H1 (cell line): ENCODE data around the gene OR13G1. TPM values are rescaled to one million over a fixed set of nuclear protein-coding genes. Genes with fewer than 3 reads are reported as not detected.

Experiments
- CTCF ChIA-PET: fragments of 300-600 bp; sonication (Branson Sonifier 250); formaldehyde crosslinking; loops from one replicate; lab custom pipeline; 2021; ENCODE audit not compliant: partially characterized antibody; lab: Charles Lee
- POLR2A ChIA-PET: fragments of 300-600 bp; sonication (Branson Sonifier 250); formaldehyde crosslinking; loops from one replicate; lab custom pipeline; 2021; ENCODE audit warnings: inconsistent platforms; ENCODE audit not compliant: partially characterized antibody; lab: Charles Lee
- DNase-seq, 2 experiments: peaks; one replicate each; pipeline versions ENCODE4 v3.0.0 to v3.0.0-alpha.2; 2010 to 2022; ENCODE audit warnings: low spot score in 2 of 2, low read depth in 1 of 2, mixed read lengths in 1 of 2
- FAIRE-seq: peaks from 2 replicates; lab custom pipeline; 2011; peaks lifted over from hg19 to GRCh38; lab: Jason Lieb, UNC
- H2AFZ ChIP-seq: 2 replicates; pipeline ENCODE4 v1.8.1; 2012; ENCODE audit warnings: low read length, inconsistent platforms
- H2AK5ac ChIP-seq: 2 replicates; pipeline ENCODE4 v1.6.1; 2013; ENCODE audit warnings: low read depth, low read length
- H2BK120ac ChIP-seq: replicated peaks from 2 replicates; pipeline ENCODE3; 2013; ENCODE audit warnings: low read depth, low read length, inconsistent platforms
- H2BK12ac ChIP-seq: 2 replicates; pipeline ENCODE4 v1.6.1; 2013; ENCODE audit warnings: low read depth, low read length
- H2BK15ac ChIP-seq: 2 replicates; pipeline ENCODE4 v1.6.1; 2013; ENCODE audit warnings: low read length
- H2BK20ac ChIP-seq: 2 replicates; pipeline ENCODE4 v1.6.1; 2013; ENCODE audit warnings: low read length
- H2BK5ac ChIP-seq: 2 replicates; pipeline ENCODE4 v1.6.1; 2013; ENCODE audit warnings: low read depth, low read length
- H3K14ac ChIP-seq: 2 replicates; pipeline ENCODE4 v1.6.1; 2013; ENCODE audit warnings: inconsistent platforms; ENCODE audit not compliant: insufficient read length
- H3K18ac ChIP-seq: 2 replicates; pipeline ENCODE4 v1.6.1; 2013; ENCODE audit warnings: low read length; ENCODE audit errors: extremely low read depth
- H3K23ac ChIP-seq: 2 replicates; pipeline ENCODE4 v1.6.1; 2013; ENCODE audit warnings: inconsistent platforms; ENCODE audit not compliant: insufficient read length
- H3K23me2 ChIP-seq: 2 replicates; pipeline ENCODE4 v1.6.1; 2013; ENCODE audit warnings: low read depth, low read length
- H3K27ac ChIP-seq: 2 replicates; pipeline ENCODE4 v1.6.1; 2011; ENCODE audit warnings: low read depth, low read length, inconsistent platforms
- H3K27me3 ChIP-seq, 4 experiments: replicated peaks in 1 of 4; 1 replicate in 1 of 4; 2 replicates in 3 of 4; pipeline versions ENCODE4 v1.6.1 to v1.8.1; 2011 to 2013; ENCODE audit warnings: low read length in 3 of 4, mild to moderate bottlenecking in 3 of 4, inconsistent platforms in 2 of 4, mixed read lengths in 2 of 4, moderate library complexity in 1 of 4; ENCODE audit not compliant: control insufficient read depth in 3 of 4, insufficient read depth in 3 of 4; ENCODE audit errors: extremely low read depth in 1 of 4
- H3K36me3 ChIP-seq, 4 experiments: 2 replicates each; pipeline versions ENCODE4 v1.6.1 to v1.8.1; 2011 to 2013; ENCODE audit warnings: mild to moderate bottlenecking in 4 of 4, low read length in 3 of 4, moderate library complexity in 2 of 4, control low read depth in 1 of 4, inconsistent platforms in 1 of 4; ENCODE audit not compliant: insufficient read depth in 4 of 4, control insufficient read depth in 2 of 4
- H3K4ac ChIP-seq: replicated peaks from 2 replicates; pipeline ENCODE3; 2013; ENCODE audit warnings: low read length, low read depth, mixed read lengths, inconsistent platforms; ENCODE audit not compliant: insufficient read length
- H3K4me1 ChIP-seq, 4 experiments: replicated peaks in 1 of 4; 1 replicate in 1 of 4; 2 replicates in 3 of 4; pipeline versions ENCODE4 v1.6.1 to v1.8.1; 2011 to 2013; ENCODE audit warnings: low read length in 3 of 4, inconsistent platforms in 2 of 4, mixed read lengths in 1 of 4; ENCODE audit not compliant: insufficient read depth in 4 of 4, control insufficient read depth in 3 of 4
- H3K4me2 ChIP-seq, 2 experiments: 2 replicates each; pipeline versions ENCODE4 v1.6.1 to v1.8.1; 2011 to 2013; ENCODE audit warnings: low read depth in 2 of 2, low read length in 2 of 2, control low read depth in 1 of 2, inconsistent platforms in 1 of 2, mild to moderate bottlenecking in 1 of 2; ENCODE audit not compliant: insufficient read depth in 1 of 2
- H3K4me3 ChIP-seq, 4 experiments: fragments of 200-600, 300-600 bp in 1 of 4; sonication (generic), shearing (Covaris generic), sonication (Bioruptor Twin) in 1 of 4; 2 replicates each; pipeline versions ENCODE4 v1.5.1 to v1.8.1; 2011 to 2016; ENCODE audit warnings: low read length in 4 of 4, low read depth in 3 of 4, control low read depth in 2 of 4, inconsistent platforms in 2 of 4, mild to moderate bottlenecking in 2 of 4, mixed read lengths in 1 of 4, moderate library complexity in 1 of 4; ENCODE audit not compliant: insufficient read depth in 2 of 4; ENCODE audit errors: extremely low read depth in 1 of 4
- H3K56ac ChIP-seq: replicated peaks from 2 replicates; pipeline ENCODE3; 2013; ENCODE audit warnings: low read depth, mild to moderate bottlenecking, mixed read lengths, low read length, inconsistent platforms; ENCODE audit not compliant: insufficient read length
- H3K79me1 ChIP-seq: 2 replicates; pipeline ENCODE4 v1.6.1; 2013; ENCODE audit warnings: low read depth, low read length, control low read depth
- H3K79me2 ChIP-seq, 2 experiments: 2 replicates each; pipeline versions ENCODE4 v1.6.1 to v1.8.1; 2012 to 2013; ENCODE audit warnings: low read length in 2 of 2, mild to moderate bottlenecking in 2 of 2, inconsistent platforms in 1 of 2; ENCODE audit not compliant: insufficient read depth in 2 of 2, control insufficient read depth in 1 of 2
- H3K9ac ChIP-seq, 4 experiments: replicated peaks in 1 of 4; 1 replicate in 1 of 4; 2 replicates in 3 of 4; pipeline versions ENCODE4 v1.6.1 to v1.8.1; 2011 to 2013; ENCODE audit warnings: low read depth in 3 of 4, low read length in 3 of 4, control low read depth in 2 of 4, mild to moderate bottlenecking in 2 of 4, moderate library complexity in 2 of 4, inconsistent platforms in 1 of 4; ENCODE audit errors: extremely low read depth in 1 of 4
- H3K9me3 ChIP-seq, 2 experiments: 2 replicates each; pipeline versions ENCODE4 v1.6.1 to v1.8.1; 2012 to 2013; ENCODE audit warnings: mild to moderate bottlenecking in 2 of 2, moderate library complexity in 2 of 2, control low read depth in 1 of 2, inconsistent platforms in 1 of 2, low read depth in 1 of 2, low read length in 1 of 2, mixed read lengths in 1 of 2; ENCODE audit not compliant: insufficient read depth in 2 of 2
- H4K20me1 ChIP-seq, 2 experiments: replicated peaks in 1 of 2; 2 replicates each; pipeline versions ENCODE3 to v1.8.1; 2011 to 2013; ENCODE audit warnings: inconsistent platforms in 2 of 2, low read length in 2 of 2, mild to moderate bottlenecking in 1 of 2; ENCODE audit not compliant: insufficient read depth in 2 of 2, control insufficient read depth in 1 of 2
- H4K5ac ChIP-seq: 2 replicates; pipeline ENCODE4 v1.6.1; 2013; ENCODE audit warnings: low read length, low read depth, mixed read lengths, inconsistent platforms; ENCODE audit not compliant: insufficient read length
- H4K8ac ChIP-seq: 2 replicates; pipeline ENCODE4 v1.8.0; 2013; ENCODE audit warnings: mild to moderate bottlenecking, moderate library complexity, low read length, inconsistent platforms; ENCODE audit not compliant: insufficient read depth; ENCODE audit errors: extremely low read depth
- H4K91ac ChIP-seq: replicated peaks from 2 replicates; pipeline ENCODE3; 2013; ENCODE audit warnings: low read length, mixed read lengths, inconsistent platforms; ENCODE audit not compliant: insufficient read length
- BCL11A ChIP-seq, 2 experiments: IDR thresholded peaks; one replicate each; pipeline ENCODE4 v1.6.1; 2011; ENCODE audit warnings: low read depth in 2 of 2, low read length in 2 of 2, mild to moderate bottlenecking in 2 of 2
- BRCA1 ChIP-seq: IDR thresholded peaks from 2 replicates; pipeline ENCODE4 v1.6.1; 2012; ENCODE audit warnings: low read depth, low read length, improper control_type of control experiment
- GABPA ChIP-seq: IDR thresholded peaks from 2 replicates; pipeline ENCODE4 v1.6.1; 2011; ENCODE audit warnings: mild to moderate bottlenecking, low read length, moderate library complexity, borderline replicate concordance; ENCODE audit not compliant: insufficient read depth
- GTF2F1 ChIP-seq: IDR thresholded peaks from 2 replicates; pipeline ENCODE4 v1.6.1; 2012; ENCODE audit warnings: low read depth, low read length, improper control_type of control experiment, borderline replicate concordance
- KDM4A ChIP-seq: IDR thresholded peaks from one replicate; pipeline ENCODE4 v1.7.1; 2012; ENCODE audit warnings: low read depth, mild to moderate bottlenecking, moderate library complexity, low read length, inconsistent platforms; ENCODE audit not compliant: severe bottlenecking
- RBBP5 ChIP-seq: IDR thresholded peaks from 2 replicates; pipeline ENCODE4 v1.7.1; 2012; ENCODE audit warnings: low read depth, mild to moderate bottlenecking, inconsistent platforms, low read length, moderate library complexity, borderline replicate concordance
- SIN3A ChIP-seq, 2 experiments: IDR thresholded peaks in 1 of 2; conservative IDR thresholded peaks in 1 of 2; 2 replicates each; pipeline ENCODE4 v1.6.1; 2011 to 2012; ENCODE audit warnings: low read length in 2 of 2, improper control_type of control experiment in 1 of 2, low read depth in 1 of 2, mild to moderate bottlenecking in 1 of 2
- SIX5 ChIP-seq: IDR thresholded peaks from 2 replicates; pipeline ENCODE4 v1.6.1; 2011; ENCODE audit warnings: mild to moderate bottlenecking, low read depth, low read length
- TAF1 ChIP-seq: IDR thresholded peaks from 2 replicates; pipeline ENCODE4 v1.6.1; 2011; ENCODE audit warnings: mild to moderate bottlenecking, low read depth, low read length
- TEAD4 ChIP-seq: IDR thresholded peaks from 2 replicates; pipeline ENCODE4 v1.6.1; 2012; ENCODE audit warnings: low read depth, low read length, inconsistent platforms, mixed read lengths
- WGBS, 2 experiments: shearing (Covaris generic) in 1 of 2; methylation state at CpG; one replicate each; pipeline versions ENCODE4 v1.1.6 to v1.1.7; 2013 to 2015; ENCODE audit warnings: low lambda C conversion rate in 2 of 2, mixed read lengths in 2 of 2, inconsistent platforms in 1 of 2, low coverage in 1 of 2, missing lambda C conversion rate in 1 of 2; ENCODE audit not compliant: insufficient replicate concordance in 2 of 2, insufficient coverage in 1 of 2, insufficient read length in 1 of 2; ENCODE audit errors: extremely low coverage in 1 of 2, missing lambda C conversion rate in 1 of 2; 5-methylcytosine and 5-hydroxymethylcytosine counted together
- long read RNA-seq, 2 experiments: library from RNA in 1 of 2; library from capped mRNA in 1 of 2; stranded (forward); transcript quantifications; one replicate each; pipeline ENCODE4 v2.0.0, GENCODE V29; 2021; ENCODE audit warnings: inconsistent platforms in 1 of 2
- polyA minus RNA-seq, 3 experiments: library from RNA; depleted of rRNA, polyadenylated mRNA; stranded (reverse); fragments of >200 nt; gene quantifications; 1 replicate in 2 of 3; 2 replicates in 1 of 3; pipeline ENCODE4 v1.2.3, GENCODE V29; 2011
- polyA plus RNA-seq, 7 experiments: library from polyadenylated mRNA; depleted of rRNA in 3 of 7; stranded (reverse) in 5 of 7; unstranded in 2 of 7; fragments of >200 nt in 5 of 7; fragments of 200-250 nt in 2 of 7; gene quantifications; 1 replicate in 5 of 7; 2 replicates in 1 of 7; 4 replicates in 1 of 7; pipeline versions ENCODE4 v1.2.1 to v1.2.3, GENCODE V29; 2011 to 2013; ENCODE audit warnings: missing spikeins in 2 of 7, mixed read lengths in 2 of 7
- total RNA-seq: library from RNA; stranded (reverse); fragmentation: NEBNext Ultra II Directional; extraction: Animal tissue kit (Norgen Biotek cat#: 25700); gene quantifications from 2 replicates; pipeline ENCODE4 v1.2.1, GENCODE V29; 2021

OR13G1 gene
- total RNA-seq (not detected in 2 replicates), polyA plus RNA-seq (2011; rRNA removed) (not detected in 2 replicates), polyA minus RNA-seq (2011; rRNA and poly(A)+ RNA removed) (not detected in 2 replicates)
- not detected for polyA plus RNA-seq (2011; cell fraction: cytosol; rRNA removed)
- not detected for polyA plus RNA-seq (2011; cell fraction: nucleus; rRNA removed)
- not detected in 4 replicates for polyA plus RNA-seq (2012, experiment 1 of 2)
- polyA plus RNA-seq (2012, experiment 2 of 2), result not detected
- not detected for polyA plus RNA-seq (2013, experiment 1 of 2)
- polyA plus RNA-seq (2013, experiment 2 of 2), result not detected
- polyA minus RNA-seq (2011; cell fraction: cytosol; rRNA and poly(A)+ RNA removed), result not detected
- not detected for polyA minus RNA-seq (2011; cell fraction: nucleus; rRNA and poly(A)+ RNA removed)
- long read RNA-seq, experiment 1, result 0 reads
- long read RNA-seq, experiment 2, result 0 reads

- no peak within 1 kb of the TSS for H3K14ac ChIP-seq
- H3K9me3 ChIP-seq, result peaks cover 7 to 15% of the 10 kb centered on the region in 2 experiments; a peak in 2 of 4 replicates
- no peak within 1 kb of the TSS for H3K27ac ChIP-seq
- H3K27me3 ChIP-seq, result no peaks in the 10 kb centered on the region
- H3K9ac ChIP-seq, result no peak within 1 kb of the TSS
- DNase-seq (no peak), FAIRE-seq (no peak)
- H3K23me2 ChIP-seq, result no peaks in the 10 kb centered on the region
- no peak within 1 kb of the TSS for H2BK20ac ChIP-seq
- H3K4me3 ChIP-seq, result no peak within 1 kb of the TSS
- H2AK5ac ChIP-seq, result no peak within 1 kb of the TSS
- TF ChIP-seq GABPA (no peak), SIX5 (no peak), RBBP5 (no peak), TEAD4 (no peak), TAF1 (no peak), SIN3A (conservative IDR thresholded peaks at IDR 0.05 in 1 of 2, IDR thresholded peaks at IDR 0.05 in 1 of 2; ENCODE audit: low read depth in 1 of 2, low read length in 2 of 2) (no peak), BRCA1 (no peak), BCL11A (IDR thresholded peaks at IDR 0.05; ENCODE audit: low read depth in 2 of 2, low read length in 2 of 2) (no peak), KDM4A (no peak), GTF2F1 (no peak)
- no peaks in the 10 kb centered on the region for H3K36me3 ChIP-seq
- no peaks in the 10 kb centered on the region for H4K20me1 ChIP-seq
- no peak within 1 kb of the TSS for H2BK120ac ChIP-seq
- no peak within 1 kb of the TSS for H3K4ac ChIP-seq
- no peak within 1 kb of the TSS for H2BK12ac ChIP-seq
- H3K23ac ChIP-seq, result no peak within 1 kb of the TSS
- H4K8ac ChIP-seq, result no peak within 1 kb of the TSS
- no peaks in the 10 kb centered on the region for H3K79me1 ChIP-seq
- H4K5ac ChIP-seq, result no peak within 1 kb of the TSS
- 73% methylated on average over 1 of the region's 1 CpG; no CpG with 5 or more reads in 1 of the 2 experiments for WGBS, 2 experiments
- H4K91ac ChIP-seq, result no peak within 1 kb of the TSS
- no peak within 1 kb of the TSS for H2BK5ac ChIP-seq
- POLR2A ChIA-PET, result no interaction called here
- H3K79me2 ChIP-seq, result no peaks in the 10 kb centered on the region
- no peak within 1 kb of the TSS for H3K4me2 ChIP-seq
- CTCF ChIA-PET, result no interaction called here
- no peak within 1 kb of the TSS for H2AFZ ChIP-seq
- no peak within 1 kb of the TSS for H3K56ac ChIP-seq
- H3K4me1 ChIP-seq, result no peaks in the 10 kb centered on the region
- H3K18ac ChIP-seq, result no peak within 1 kb of the TSS
- no peak within 1 kb of the TSS for H2BK15ac ChIP-seq
Observed at GRCh38 chr1:247679639-247680038, at the start of gene OR13G1. Gene OR13G1 (minus strand): TSS chr1:247679739. CDS start chr1:247673041, 6,698 bp downstream.
